ENCODE data around the gene CWF19L2.

DNA sequence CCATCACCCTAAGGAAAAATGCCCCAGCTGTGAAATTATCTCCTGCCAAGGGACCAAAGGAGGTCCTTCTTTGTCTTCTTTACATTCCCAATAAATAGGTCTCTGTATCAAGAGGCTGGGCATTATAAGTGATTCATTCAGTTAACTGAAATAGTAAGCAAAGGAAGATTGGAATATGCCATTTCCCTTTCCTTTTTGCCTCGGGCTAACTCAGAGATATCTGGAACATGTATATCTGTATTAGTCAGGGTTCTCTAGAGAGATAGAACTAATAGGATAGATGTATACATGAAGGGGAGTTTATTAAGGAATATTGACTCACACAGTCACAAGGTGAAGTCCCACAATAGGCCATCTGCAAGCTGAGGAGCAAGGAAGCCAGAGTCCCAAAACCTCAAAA is 15.3 kb upstream of the CWF19L2 start:
- TF ChIP-seq, protein P1, sequence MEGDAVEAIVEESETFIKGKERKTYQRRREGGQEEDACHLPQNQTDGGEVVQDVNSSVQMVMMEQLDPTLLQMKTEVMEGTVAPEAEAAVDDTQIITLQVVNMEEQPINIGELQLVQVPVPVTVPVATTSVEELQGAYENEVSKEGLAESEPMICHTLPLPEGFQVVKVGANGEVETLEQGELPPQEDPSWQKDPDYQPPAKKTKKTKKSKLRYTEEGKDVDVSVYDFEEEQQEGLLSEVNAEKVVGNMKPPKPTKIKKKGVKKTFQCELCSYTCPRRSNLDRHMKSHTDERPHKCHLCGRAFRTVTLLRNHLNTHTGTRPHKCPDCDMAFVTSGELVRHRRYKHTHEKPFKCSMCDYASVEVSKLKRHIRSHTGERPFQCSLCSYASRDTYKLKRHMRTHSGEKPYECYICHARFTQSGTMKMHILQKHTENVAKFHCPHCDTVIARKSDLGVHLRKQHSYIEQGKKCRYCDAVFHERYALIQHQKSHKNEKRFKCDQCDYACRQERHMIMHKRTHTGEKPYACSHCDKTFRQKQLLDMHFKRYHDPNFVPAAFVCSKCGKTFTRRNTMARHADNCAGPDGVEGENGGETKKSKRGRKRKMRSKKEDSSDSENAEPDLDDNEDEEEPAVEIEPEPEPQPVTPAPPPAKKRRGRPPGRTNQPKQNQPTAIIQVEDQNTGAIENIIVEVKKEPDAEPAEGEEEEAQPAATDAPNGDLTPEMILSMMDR (IDR thresholded peaks at IDR 0.05; ENCODE audit: insufficient read depth, low read depth, low read length): no peak
- TF ChIP-seq EZH2 (IDR thresholded peaks at IDR 0.05; ENCODE audit: insufficient read depth, low read length): no peak

Measured in astrocyte (in vitro differentiated cells and primary cell).